HG03558 (cell line): Measurements from ENCODE around the gene TVP23A.
A peak's percentile ranks its signal among the peaks of the same experiment; 100 is the strongest.
"Not testable (repeated sequence)": the region's sequence is repeated elsewhere in the genome, so short reads cannot be mapped to it uniquely, and the experiment has no call there.

Experiments
- ATAC-seq: cut with Tn5 transposase; IDR thresholded peaks from one replicate; pipeline ENCODE4 v1.9.1; 2021; ENCODE audit warnings: moderate number of reproducible peaks; ENCODE audit not compliant: unreplicated experiment; ENCODE audit errors: extremely low read depth

TVP23A gene

DNA sequence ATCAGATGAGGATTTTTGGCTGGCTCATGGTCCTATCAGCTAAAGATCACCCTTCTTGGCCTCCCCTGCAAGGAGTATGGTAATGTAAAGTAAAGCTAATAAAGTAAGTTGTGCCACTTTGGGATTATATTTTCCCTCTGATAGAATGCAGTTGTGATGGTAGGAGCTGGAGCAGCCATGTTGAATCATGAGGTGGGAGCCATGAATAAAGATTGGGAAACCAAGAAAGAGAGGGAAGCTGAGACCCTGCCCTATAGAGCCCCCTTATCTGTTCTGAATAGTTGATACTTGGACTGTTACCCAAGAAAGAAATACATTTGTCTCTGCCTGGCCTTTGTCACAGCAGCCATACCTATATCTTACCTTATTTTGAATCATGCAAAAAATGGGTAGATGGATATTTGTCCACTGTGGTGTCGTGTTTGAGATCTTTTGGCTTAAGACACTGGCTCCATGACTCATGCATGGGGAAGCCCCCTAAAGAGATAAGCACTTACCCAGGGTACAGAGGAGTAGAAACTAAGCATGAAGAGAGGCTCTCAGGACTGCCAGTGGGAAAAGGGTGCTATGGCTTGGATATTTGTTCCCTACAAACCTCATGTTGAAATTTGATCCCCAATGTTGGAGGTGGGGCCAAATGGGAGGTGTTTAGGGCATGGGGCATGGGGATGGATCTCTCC, 17.7 kb upstream of the TVP23A start:
- no peak for ATAC-seq

DNA sequence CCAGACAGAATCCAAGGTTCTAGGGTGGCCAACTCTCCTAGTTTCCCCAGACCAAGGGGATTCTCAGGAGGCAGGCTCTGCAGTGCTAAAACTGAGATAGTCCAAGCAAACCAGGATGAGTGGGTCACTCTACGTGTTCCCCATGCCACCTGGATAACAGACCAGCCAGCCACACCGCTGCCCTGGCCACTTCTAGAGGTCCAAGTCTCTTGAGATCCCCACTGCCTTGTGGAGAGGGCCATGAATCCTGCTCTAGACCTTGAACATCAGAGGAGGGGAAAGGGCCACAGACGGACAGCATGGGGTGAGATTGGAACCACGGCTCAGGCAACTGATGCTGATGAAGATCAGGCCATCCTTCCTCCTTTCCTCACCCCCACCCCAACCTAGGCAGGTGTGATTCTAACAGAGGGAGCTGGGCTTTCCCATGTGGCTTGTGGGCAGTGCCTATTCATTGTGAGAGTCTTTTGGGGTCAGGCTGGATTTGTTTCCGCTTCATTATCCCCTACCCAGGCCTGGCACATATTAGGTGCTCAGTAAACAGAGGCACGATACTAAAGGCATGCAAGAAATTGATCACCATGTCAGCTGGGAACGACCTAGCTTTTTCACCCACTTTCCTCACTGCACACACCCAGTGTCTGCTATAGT, 16.8 kb upstream of the TVP23A start:
- peak; percentile 64 for ATAC-seq

DNA sequence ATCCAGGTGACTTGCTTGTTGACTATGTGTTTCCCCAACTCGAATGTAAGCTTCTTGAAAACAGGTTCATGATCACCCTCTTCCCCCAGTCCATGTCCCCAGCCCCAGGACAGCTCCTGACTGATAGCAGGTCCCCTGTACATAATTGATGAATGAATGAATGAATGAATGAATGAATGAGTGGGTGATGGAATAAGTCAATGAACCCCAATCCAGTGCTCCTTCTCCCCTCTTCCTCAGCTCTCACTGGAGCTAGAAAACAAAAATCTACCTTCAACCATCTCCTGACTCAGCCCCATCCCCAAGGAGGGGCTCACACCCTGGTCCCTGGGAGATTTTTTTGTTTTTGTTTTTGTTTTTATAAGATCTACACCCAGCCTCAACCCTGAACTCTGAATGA, 16.2 kb upstream of the TVP23A start:
- ATAC-seq: no peak

DNA sequence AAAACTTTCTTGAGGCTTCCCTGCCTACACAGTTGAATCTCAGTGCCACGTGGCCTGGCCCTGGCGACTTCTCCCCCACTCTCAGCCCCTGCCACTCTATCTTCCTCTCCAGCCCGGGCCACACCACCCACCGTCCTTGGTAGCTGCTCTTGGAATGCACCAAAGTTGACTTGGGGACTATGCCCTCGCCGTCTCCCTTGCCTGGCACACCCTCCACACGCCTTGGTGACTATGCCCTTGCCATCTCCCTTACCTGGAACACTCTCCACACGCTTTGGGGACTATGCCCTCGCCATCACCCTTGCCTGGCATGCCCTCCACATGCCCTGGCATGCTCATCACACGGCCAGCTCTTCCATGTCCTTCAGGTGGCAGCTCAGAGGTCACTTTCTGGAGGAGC, 15.5 kb upstream of the TVP23A start:
- ATAC-seq: no peak

GRCh38 chr16:10833271-10833670, 14.7 kb upstream of the TVP23A start:
- no peak for ATAC-seq

- ATAC-seq: no peak
Observed at GRCh38 chr16:10831894-10832886, 13.6 kb upstream of the TVP23A start.

GRCh38 chr16:10830240-10830639, 11.6 kb upstream of the TVP23A start:
- not testable (repeated sequence) for ATAC-seq

DNA sequence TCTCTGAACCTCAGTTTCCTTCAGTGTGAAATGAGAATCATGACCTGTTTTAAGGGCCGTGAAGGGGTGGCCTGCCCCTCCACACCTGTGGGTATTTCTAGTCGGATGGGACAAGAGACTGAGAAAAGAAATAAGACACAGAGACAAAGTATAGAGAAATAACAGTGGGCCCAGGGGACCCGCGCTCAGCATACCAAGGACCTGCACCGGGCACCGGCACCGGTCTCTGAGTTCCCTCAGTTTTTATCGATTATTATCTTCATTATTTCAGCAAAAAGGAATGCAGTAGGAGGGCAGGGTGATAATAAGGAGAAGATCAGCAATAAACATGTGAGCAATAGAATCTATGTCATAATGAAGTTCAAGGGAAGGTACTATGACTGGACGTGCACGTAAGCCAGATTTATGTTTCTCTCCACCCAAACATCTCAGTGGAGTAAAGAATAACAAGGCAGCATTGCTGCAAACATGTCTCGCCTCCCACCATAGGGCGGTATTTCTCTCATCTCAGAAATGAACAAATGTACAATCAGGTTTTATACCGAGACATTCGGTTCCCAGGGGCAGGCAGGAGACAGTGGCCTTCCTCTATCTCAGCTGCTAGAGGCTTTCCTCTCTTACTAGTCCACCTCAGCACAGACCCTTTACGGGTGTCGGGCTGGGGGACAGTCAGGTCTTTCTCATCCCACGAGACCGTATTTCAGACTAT, 10.9 kb upstream of the TVP23A start:
- ATAC-seq: not testable (repeated sequence)

DNA sequence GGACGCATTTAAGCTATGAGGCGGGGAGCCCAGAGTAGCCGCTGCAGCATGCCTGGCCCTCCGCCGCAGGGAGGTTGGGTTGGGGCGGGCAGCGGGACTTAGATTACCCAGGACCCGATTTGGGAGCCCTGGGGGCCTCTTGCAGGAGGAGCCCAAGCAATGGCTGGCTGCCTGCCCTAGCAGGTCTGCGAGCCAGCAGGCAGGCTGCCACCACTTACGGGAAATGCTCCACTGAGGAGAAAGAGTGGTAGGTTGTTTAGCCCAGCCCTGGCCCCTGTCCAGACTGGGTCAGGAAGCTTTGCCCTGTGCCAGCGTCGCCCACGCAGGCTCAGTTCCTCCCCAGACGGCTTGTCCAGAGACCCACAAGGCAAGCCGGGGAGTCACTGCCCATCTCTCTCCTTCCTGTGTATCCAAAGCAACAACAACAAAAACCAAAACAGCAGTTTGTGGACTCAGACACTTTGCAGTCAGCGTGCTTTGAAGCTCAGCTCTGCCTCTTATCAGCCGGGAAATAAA, 10.3 kb upstream of the TVP23A start:
- ATAC-seq: no peak

DNA sequence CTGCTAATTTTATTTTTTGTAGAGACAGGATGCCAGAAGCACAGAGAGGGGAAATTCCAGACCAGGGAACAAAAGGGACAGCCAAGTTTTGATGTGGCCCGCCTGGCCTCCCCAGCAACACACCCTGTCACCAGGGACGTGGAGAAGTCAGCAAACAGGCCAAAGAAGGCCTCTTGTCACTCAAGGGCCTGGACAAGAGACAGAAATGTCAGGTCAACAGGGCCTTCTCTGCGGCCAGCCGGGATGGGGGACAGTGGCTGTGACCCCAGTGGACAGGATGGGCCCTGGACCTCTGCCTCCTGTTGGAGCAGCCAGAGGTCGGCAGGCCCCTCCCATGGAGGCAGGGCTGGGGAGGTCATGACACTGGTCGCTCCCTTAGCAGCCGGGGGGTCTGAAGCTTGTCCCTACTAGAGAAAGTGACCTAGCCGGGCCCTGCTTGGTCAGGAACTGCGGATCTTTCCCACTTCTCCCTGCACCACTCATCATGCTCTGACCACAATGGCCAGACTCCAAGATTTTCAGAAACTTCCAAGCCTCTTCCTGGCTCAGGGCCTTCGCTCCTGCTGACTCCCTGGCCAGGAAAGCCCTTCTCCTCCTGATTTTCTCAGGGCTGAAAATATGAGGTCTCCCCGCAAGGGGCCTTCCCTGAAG, 9.2 kb upstream of the TVP23A start:
- no peak for ATAC-seq

DNA sequence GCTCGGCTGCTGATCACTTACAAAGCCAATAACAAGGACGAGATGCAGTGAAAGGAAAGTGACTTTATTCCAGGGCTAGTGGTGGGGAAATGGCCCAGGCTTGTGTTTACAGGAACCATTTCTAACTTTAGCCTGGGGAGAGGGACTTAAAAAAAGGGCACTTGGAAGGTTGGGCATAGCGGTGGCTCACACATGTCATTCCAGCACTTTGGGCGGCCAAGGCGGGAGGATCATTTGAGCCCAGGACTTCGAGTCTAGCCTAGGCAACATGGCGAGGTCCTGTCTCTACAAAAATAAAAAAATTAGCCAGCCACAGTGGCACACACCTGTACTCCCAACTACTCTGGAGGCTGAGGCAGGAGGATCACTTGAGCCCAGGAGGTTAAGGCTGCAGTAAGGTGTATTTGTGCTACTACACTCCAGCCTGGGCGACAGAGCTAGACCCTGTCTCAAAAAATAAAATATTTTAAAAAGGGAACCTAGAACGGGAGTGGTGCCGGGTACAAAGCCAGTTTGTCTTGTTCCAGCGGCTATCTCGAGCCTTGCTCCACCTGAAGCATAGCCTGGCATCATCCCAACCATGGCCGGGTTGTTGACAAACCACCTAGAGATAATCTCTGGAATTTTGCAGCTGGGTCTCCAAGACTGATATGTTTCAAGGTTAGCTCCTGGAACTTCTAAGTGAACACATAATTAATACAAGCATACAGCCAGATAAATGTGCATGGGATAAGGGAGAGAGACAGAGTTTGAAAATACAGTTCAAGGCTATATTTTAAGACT, 5.7 kb upstream of the TVP23A start:
- ATAC-seq: no peak

- no peak for ATAC-seq
Observed at GRCh38 chr16:10822702-10823101, 4.1 kb upstream of the TVP23A start.

GRCh38 chr16:10820546-10820945, 2.0 kb upstream of the TVP23A start:
- ATAC-seq: no peak

GRCh38 chr16:10817514-10817913, 1.1 kb downstream of the TVP23A start:
- ATAC-seq: no peak

GRCh38 chr16:10813099-10813455, 5.5 kb downstream of the TVP23A start:
- ATAC-seq: no peak

DNA sequence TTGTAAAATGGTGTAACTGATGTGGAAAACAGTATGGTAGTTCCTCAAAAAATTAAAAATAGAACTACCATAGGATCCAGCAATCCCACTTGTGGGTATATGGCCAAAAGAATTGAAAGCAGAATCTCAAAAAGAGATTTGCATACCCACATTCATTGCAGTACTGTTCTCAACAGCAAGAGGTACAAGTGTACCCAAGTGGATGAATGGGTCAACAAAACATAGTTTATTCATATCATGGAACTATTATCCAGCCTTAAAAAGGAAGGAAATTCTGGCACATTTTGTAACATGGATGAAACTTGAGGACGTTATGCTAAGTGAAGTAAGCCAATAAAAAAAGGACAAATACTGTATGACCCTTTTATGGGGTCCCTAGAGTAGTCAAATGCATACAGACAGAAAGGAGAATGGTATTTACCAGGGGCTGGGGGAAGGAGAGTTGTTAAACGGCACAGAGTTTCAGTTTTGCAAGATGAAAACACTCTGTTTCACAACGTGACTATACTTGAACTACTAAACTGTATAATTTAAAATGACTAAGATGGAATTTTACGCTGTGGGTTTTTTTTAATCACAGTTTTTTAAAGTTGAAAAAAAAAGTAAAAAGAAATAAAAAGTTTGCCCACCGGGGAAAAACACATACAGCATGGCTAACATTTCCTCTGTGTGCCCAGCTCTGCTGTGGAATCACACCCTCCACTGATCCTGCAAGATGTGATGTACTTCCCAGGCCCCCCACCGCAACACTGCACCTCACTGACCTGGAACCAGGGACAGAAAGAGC, 6.1 kb downstream of the TVP23A start:
- ATAC-seq: peak; percentile 53

DNA sequence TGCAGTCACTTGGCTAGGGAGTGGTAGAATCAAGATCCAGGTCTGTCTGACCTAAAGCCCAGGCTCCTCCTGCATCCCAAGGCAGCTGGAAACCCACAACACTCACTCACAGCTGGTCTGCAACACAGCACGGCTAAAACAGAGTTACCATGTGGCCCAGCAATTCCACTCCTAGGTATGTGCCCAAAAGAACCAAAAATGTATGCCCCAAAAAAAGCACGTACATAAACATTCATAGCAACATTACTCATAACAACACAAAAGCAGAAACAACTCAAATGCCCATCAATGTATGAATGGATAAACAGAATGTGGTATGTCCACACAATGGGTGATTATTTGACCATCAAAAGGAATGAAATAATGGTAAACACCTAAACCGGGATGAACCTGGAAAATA, 8.9 kb downstream of the TVP23A start:
- ATAC-seq: no peak

DNA sequence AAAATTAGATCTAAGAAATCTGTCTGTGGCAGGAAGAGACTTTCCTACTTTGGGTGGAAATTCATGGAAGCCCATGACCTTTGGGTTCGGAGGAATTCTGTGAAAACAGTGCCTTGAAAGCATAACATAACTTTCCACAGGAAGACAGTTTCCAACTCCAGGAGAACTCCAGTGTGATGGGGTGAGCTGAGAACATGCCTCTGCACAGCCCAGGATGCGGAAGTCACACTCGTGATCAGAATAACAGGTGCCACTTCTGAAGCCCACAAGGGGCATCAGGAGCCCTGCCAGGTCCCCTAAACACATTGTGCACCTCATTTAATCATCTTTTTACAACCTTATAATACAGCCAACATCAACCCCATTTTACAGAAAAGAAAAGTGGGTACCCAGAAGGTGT, 9.7 kb downstream of the TVP23A start:
- ATAC-seq: no peak
